ENCODE measurements around the gene BAHCC1. TPM values are rescaled to one million over a fixed set of nuclear protein-coding genes. Genes with fewer than 3 reads are reported as not detected.

BAHCC1 gene
- total and polyA plus RNA-seq, 12 donors, result 4.8 to 13.1 (median 9.2) TPM

GRCh38 chr17:81347437-81347836 is 47.8 kb upstream of the BAHCC1 start:
- intact Hi-C loops (cut with DNase I), result no loop called here
- no peak for ATAC-seq

GRCh38 chr17:81348097-81349055 is 46.9 kb upstream of the BAHCC1 start:
- Histone ChIP-seq H3K4me1 (peaks cover 4 to 44% (median 12%) of the 10 kb centered on the region in 9 donors), H3K36me3 (no peaks in the 10 kb centered on the region), H3K9me3 (no peaks in the 10 kb centered on the region), H3K27me3 (peaks cover 0 to 19% (median 0%) of the 10 kb centered on the region in 7 donors), H3K27ac (no peak overlapping the region), H3K4me3 (no peak overlapping the region)
- no peak for DNase-seq
- TF ChIP-seq CTCF (IDR thresholded peaks at IDR 0.05), result no peak
- intact Hi-C loops (cut with DNase I), result no loop called here
- ATAC-seq, result no peak
- WGBS, 2 donors, result 95 to 97% methylated on average over 21 of the region's 21 CpGs

More at GRCh38 chr17:81347437-81347836, 47.8 kb upstream of the BAHCC1 start:
- TF ChIP-seq CTCF (IDR thresholded peaks at IDR 0.05), result no peak
- DNase-seq, result no peak
- no peaks in the 10 kb centered on the region for H3K36me3 ChIP-seq
- peaks cover 0 to 28% (median 0%) of the 10 kb centered on the region in 7 donors for H3K27me3 ChIP-seq
- H3K4me1 ChIP-seq, result peaks cover 4 to 54% (median 16%) of the 10 kb centered on the region in 9 donors
- H3K4me3 ChIP-seq, result no peak overlapping the region
- no peak overlapping the region for H3K27ac ChIP-seq
- no peaks in the 10 kb centered on the region for H3K9me3 ChIP-seq
- 81 to 82% methylated on average over 4 of the region's 4 CpGs for WGBS, 2 donors

DNA sequence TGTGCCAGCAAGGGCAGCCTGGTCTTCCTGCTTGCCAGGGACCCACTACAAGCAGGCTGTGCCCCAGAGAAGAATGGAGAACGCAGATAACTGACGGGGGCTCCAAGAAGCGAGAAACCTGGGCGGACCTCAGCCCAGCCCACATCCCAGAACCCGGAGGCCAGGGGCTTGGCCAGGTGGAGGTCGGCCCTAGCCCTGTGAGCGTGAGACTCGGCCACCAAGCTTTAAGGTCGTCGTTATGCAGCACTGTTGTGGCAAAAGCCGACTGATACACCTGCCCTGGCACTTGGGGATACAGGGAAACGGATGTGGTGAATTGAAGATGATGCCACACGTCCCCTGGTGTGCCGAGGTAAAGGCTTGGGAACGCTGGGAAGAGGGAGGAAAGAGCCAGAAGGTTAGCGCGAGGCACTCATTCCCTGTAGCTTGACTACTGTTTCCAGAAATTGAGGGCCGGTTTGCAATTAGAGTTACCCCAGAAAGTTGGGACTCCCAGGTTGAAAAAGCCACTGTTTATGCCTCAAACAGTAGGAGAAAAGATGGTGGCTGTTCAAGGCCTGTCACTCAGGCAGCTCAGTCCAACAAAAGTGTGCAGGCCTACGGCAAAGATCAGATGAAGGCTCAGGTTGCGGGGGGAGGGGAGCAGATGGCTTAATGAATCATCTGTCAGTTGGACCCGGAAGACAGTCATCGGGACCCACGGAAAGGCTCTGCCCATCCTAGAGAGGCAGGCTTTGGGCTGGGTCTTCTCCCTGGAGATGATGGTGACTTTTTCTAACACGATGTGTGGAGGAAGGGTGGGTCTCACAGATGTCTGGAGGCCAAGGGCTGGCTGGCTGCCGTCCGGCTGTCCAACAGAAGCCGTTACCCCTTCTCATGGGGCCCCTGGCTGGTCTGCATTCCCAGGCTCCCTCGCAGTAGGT is 45.6 kb upstream of the BAHCC1 start:
- 80 to 81% methylated on average over 28 of the region's 28 CpGs for WGBS, 2 donors
- H3K27ac ChIP-seq, result no peak overlapping the region
- no peak for DNase-seq

More for the DNA sequence above, 45.6 kb upstream of the BAHCC1 start:
- TF ChIP-seq CTCF (IDR thresholded peaks at IDR 0.05), result no peak
- H3K4me3 ChIP-seq, result no peak overlapping the region
- peaks cover 0 to 6% (median 0%) of the 10 kb centered on the region in 7 donors for H3K27me3 ChIP-seq
- H3K9me3 ChIP-seq, result no peaks in the 10 kb centered on the region
- intact Hi-C loops (cut with DNase I), result no loop called here
- H3K36me3 ChIP-seq, result no peaks in the 10 kb centered on the region
- peaks cover 4 to 31% (median 11%) of the 10 kb centered on the region in 9 donors for H3K4me1 ChIP-seq
- ATAC-seq, result no peak

Data from heart right ventricle (tissue), 16 donors.